Measurements from ENCODE around the gene CYP26B1.

CYP26B1 gene, protein sequence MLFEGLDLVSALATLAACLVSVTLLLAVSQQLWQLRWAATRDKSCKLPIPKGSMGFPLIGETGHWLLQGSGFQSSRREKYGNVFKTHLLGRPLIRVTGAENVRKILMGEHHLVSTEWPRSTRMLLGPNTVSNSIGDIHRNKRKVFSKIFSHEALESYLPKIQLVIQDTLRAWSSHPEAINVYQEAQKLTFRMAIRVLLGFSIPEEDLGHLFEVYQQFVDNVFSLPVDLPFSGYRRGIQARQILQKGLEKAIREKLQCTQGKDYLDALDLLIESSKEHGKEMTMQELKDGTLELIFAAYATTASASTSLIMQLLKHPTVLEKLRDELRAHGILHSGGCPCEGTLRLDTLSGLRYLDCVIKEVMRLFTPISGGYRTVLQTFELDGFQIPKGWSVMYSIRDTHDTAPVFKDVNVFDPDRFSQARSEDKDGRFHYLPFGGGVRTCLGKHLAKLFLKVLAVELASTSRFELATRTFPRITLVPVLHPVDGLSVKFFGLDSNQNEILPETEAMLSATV

DNA sequence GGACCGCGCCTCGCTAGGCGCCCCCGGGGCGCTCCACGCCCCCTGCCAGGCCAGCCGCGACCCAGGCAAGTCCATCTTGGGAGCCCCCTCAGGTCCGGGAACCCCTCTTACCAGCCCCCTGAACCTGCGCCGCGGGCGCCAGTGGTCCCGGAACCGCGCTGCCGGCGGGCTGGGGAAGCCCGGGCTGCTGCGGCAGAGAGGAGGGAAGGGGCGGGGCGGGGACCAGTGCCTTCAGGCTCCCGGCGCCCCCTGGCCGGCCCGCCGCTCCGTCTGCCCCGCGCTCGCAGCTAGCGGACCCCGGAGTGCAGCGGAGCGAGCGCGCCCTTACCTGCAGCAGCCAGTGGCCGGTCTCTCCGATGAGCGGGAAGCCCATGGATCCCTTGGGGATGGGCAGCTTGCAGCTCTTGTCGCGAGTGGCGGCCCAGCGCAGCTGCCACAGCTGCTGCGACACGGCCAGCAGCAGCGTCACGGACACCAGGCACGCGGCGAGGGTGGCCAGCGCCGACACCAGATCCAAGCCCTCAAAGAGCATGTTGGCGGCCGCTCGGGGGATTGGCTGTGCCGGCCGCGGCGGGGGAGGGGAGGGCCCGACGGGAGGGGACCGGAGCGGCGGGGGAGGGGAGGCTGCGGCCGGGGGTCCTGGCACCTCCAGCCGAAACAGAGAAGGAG lies at the start of gene CYP26B1:
Gene CYP26B1 (minus strand): TSS at position 560 of the 669 bp plus-strand sequence. CDS start 28 bp downstream, at position 532.
- no peak for DNase-seq

DNA sequence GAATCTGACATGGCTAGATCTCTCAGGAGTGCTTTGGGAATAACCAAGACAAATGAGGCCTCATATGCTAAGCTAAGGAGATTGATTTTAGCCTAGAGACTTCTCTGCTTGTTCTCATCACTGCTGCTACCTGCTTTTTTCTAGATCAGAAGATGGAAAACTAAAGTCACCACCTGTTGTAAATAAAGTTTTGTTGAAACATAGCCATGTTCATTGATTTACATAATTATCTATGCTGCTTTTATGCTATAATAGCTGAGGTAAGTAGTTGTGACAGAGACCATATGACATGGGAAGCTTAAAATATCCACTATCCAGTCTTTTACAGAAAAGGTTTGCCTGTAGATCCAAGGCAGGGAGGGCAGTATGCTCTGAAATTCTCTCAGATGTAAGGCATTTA lies 46.1 kb upstream of the CYP26B1 start:
- no peak for DNase-seq

DNA sequence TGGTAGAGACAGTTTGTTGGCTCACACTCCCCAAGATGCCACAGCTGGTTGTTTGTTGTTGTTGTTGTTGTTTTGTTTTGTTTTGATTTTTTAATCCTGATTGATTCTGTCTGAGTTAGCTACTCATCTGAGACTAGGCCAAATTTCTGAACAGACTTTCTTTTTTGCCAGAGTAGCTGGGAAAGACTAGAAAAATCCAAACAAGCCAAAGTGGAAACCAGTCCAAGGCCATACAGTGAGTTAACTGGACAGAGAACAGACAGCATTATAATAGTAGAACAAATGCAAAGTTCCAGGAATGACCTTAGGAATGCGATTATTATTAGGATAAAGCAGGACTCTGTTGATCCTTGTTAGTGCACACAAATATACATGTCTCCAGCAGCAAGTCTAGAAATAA lies 43.8 kb upstream of the CYP26B1 start:
- no peak for DNase-seq

DNA sequence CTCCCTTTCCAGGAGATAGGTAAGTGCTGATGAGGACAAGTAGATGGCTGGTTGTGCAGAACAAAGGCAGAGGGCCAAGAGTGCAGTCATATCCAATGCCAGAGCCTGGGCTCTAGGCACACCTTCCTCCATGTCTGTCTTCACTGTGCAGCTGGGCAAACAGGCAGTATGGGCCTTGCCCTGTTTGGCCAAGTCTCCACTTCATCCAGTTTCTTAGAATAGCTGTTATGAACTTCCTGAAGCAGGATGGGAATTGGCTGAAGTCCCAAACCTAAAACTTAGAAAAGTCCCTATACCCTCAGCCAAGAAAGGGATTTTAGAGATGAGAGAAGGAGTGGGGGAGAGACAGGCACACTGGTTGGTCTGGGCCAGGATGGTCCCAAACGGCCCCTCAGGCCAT lies 37.5 kb upstream of the CYP26B1 start:
- DNase-seq = no peak

DNA sequence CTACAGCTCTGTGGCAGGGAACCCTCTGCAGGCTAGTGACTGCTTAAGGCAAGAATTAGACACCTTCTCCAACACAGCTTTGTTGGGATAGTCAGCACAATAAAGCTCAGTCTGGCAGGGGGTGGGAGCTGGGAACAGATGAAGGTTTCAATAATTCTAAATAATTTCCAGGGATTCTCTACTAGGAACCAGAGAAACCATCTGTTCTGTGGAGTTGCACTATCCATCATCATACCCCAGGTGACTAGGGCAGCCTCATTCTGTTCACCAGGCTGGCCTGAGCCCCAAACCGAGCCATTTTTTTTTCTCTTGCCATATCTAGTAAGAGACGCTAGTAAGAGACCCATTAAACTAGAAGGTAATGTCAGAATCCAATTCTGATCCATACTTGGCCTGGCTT lies 35.8 kb upstream of the CYP26B1 start:
- DNase-seq = no peak

DNA sequence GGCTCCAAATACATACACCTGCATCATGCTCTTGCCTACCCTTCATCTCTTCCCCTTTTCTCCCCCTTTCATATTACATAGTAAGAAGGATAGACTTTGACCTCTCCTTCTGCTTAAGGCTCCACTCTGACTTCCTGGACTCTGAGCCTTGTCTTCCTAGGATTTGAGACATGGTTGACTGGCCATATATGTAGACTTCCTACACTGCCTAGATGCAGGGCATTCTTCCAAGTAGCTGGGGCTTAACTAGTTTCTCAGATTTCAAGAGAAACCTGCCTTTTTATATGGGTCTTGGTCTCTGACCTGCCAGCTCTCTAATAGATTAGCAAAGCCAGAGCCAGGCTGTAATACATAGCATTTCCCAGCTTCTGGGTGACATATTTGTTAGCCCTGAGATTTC lies 35.4 kb upstream of the CYP26B1 start:
- no peak for DNase-seq

DNA sequence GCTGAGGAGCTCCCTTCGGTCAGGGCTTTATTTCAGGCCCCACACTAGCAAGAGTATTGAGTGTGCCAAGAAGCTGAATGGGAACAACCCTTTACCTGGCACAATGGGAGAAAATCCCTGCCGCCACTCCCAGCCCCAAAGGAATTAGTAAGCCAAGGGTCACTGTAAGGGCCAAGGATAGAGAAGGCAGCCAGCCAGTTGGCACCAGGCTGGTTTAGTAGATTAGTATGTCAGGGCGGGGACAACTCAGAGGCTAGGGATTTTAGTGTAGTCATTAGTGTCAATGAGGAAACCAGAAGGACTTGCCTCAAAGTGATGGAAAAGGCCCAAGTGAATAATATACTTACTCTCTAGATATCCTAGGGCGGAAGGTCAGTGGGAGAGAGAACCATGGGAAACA lies 34.9 kb upstream of the CYP26B1 start:
- DNase-seq = no peak

DNA sequence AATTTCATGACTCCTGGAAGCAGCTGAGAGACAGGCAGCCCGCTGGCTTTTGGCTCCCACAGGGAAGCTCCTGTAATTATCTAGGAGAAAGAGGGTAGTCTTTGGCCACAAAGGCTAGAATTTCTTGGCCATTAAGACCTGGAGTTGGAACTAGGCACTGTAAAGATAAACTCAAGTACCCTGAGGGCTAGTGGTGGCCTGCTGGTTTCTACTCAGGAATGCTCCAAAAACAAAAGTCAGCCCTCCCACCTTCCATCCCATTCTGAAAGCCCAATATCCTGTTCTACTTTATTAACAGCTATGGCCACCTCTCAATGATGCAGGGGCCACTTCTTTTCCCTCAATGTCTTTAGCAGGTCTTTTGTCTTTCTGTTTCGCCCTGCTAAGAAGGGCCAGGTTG lies 34.0 kb upstream of the CYP26B1 start:
- no peak for DNase-seq

DNA sequence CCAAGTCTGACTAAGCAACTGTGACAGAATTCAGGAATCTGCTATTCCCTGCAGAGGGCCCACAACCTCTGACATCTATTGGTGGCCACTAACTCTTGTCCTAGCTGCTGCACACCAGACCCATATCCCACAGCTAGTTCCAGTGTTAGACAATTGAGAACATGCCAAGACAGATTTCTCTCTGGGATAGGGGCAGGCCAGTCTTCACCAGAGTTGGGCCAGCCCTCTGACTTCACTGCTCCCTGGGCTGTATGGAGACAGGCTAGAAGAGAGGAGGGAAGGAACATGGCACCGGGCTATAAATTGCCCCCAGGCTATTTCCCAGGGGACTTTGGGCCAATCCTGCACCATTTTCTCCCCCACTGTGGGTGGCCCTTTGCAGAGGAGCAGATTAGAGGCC lies 32.7 kb upstream of the CYP26B1 start:
- no peak for DNase-seq

DNA sequence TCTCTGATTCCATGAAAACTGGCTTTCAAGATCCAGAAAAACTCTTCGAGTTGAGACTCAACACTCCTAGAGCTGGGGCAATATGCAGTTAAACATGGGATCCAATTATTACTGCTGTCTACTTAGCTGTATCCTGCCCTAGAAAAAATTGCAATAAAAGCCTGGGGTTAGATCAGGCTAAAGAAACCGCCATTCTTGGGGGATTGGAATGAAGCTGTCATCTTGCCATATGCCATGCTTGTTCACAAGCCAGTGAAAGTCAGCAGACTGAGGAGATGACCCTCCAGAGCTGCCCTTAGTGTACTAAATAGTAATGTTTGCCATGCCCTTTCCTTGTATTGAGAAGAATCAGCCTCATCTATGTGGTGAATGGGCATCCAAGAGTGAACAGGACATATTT lies 30.9 kb upstream of the CYP26B1 start:
- DNase-seq = no peak

DNA sequence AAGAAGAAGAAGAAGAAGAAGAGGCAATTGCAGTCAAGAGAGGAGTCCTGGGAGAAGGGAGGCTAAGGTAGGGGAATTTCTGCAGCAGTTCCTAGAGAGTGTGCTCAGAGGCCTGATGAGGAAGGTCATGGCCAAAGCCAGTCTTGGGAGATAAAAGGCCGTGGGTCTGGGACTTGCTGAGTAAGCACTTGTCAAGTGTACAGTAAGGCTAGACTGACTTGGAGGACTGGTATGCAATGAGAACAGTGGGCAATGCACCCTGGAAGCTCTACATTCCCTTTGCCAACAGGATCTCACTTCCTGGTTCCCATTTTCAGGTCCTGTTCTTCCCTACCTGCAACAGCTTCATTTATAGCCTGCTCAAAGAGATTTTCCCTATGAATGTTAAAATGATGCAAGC lies 28.6 kb upstream of the CYP26B1 start:
- DNase-seq = no peak

DNA sequence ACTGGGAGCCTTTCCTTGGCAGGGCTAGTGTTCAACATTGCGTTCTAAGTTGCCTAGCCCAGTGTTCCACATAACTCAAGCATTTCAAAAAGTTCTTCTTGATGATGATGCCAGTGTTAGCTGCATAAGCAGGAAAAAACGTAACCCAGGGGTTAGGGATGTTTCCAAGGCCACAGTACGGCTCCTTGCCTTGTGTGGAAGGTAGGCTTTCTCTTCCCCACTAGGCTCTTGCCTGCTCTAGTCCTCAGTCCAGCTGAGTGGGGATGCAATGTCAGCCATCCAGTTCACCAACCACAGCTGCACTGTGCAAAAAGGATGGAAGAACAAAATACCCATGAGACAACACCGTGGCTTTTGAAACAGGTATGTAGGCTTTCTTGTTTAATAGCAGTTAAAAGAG lies 28.0 kb upstream of the CYP26B1 start:
- DNase-seq = no peak

DNA sequence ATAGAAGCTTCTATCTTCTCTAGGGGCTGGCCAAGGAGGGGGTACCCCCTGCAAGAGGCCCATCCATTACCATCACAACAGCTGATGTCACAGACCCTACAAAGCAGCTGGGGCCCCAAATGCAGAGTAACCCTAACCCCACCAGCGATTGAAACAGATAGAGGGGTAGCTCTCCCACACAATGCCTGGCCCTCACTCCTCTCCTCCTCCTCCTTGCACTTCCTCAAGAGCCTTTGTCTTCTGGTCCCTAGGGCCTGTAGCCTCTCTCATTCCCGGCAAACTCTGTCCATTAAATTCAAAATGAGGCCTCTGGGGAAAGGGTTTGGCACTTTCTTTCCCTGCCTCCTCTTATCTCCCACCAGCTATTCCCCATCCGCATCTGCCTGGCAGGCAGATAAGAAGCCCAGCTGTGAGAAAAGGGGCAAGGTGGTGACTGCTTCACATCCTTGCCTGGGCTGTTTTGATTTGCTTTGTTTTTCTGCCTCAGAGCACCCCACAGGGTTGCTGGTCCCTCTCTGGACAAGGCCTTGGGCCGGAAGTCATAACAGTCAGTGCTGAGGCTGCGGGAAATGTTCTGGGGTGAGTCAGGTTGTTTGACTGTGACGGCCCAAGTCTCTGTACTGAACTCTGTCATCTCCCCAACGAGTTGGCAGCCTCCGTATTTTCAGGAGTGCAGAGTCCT lies 26.1 kb upstream of the CYP26B1 start:
- no peak for DNase-seq

DNA sequence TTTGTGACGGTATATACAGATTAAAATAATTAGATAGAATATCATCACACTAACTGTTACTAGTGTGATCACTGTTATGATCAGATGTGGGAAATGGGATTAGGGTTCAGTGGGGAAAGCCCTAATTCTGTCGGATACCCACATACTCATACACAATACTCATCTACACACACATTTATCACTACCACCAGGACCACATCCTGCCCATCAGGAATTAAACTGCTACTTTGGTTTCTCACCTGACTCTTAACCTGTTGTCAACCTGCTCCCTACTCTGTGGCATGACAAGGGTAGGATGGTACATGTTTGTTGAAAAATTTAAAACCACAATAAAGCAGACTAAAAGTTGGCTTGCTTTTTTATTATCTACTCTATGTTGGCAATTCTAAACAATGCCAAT lies 24.8 kb upstream of the CYP26B1 start:
- DNase-seq = no peak

DNA sequence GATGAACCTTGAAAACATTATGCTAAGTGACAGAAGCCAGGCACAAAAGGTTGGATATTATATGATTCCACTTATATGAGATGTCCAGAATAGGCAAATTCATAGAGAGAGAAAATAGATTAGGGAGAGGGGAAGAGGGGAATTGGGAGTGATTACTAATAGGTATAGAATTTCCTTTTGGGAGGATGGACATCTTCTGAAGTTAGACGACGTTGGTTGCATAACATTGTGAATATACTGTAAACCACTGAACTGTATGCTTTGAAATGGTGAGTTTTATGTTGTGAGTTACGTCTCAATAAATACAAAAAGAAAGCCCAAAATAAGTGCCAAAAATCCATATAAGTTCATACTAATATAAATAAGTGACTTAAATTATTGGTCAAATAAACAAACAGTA lies 18.6 kb upstream of the CYP26B1 start:
- DNase-seq = no peak

DNA sequence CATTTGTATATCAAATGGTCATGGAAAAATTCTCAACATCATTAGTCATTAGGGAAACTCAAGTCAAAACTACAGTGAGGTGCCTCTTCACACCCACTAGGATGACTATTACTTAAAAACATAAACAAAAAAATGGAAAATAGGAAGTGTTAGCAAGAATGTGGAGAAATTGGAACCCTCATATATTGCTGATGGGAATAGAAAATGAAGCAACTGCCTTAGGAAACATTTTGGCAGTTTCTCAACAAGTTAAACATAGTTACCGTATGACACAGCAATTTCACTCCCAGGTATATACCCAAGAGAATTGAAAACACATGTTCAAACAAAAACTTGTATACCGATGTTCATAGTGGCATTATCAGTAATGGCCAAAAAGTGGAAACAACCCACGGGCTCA lies 18.1 kb upstream of the CYP26B1 start:
- no peak for DNase-seq

DNA sequence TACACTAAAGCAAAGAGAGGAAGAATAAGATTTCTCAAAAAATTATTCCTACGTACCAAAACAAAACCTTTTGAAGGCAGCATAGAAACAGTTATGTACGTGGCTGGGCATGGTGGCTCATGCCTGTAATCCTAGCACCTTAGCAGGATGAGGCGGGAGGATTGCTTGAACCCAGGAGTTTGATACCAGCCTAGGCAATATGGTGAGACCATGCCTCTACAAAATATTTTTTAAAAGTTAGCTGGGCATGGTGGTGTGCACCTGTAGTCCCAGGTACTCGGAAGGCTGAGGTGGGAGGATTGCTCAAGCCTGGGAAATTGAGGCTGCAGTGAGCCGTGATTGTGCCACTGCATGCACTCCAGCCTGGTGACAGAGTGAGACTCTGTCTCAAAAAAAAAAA lies 14.9 kb upstream of the CYP26B1 start:
- DNase-seq = no peak

DNA sequence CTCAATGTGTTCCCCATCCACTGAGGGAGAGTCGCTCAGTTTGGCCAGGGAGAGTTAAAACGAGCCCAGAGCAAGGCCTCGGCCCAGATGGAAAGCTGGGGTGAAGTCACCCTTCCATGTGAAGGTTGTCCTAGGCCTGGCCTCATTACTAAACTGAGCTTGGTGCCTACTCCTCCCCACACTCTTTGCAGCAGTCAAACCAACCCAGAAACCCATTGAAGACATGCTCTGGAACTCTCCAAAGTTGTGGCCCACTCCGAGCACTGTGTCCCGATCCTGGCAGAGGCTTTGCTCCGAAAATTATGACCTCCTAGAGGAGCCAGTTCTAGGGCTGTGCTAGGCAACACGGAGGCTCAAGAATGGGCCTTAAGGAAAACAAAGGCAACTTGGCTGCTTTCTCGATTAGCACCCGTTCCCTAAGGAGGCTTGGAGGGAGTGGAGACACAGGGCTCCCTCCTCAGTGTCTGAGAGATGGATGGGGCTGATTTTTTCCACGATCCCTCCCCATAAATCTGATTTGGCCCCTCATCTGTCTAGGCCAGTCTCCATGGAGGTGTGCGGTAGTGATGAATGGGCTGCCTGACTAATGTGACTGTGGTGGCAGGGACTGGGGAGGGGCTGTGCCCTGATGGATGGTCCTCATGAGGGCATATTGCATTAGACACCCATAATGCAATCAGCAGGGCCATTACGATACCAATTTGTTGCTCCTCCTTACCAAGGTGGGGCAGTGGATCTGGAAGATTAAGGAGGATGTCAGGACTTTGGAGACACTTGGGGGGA lies 11.7 kb upstream of the CYP26B1 start:
- DNase-seq = no peak

DNA sequence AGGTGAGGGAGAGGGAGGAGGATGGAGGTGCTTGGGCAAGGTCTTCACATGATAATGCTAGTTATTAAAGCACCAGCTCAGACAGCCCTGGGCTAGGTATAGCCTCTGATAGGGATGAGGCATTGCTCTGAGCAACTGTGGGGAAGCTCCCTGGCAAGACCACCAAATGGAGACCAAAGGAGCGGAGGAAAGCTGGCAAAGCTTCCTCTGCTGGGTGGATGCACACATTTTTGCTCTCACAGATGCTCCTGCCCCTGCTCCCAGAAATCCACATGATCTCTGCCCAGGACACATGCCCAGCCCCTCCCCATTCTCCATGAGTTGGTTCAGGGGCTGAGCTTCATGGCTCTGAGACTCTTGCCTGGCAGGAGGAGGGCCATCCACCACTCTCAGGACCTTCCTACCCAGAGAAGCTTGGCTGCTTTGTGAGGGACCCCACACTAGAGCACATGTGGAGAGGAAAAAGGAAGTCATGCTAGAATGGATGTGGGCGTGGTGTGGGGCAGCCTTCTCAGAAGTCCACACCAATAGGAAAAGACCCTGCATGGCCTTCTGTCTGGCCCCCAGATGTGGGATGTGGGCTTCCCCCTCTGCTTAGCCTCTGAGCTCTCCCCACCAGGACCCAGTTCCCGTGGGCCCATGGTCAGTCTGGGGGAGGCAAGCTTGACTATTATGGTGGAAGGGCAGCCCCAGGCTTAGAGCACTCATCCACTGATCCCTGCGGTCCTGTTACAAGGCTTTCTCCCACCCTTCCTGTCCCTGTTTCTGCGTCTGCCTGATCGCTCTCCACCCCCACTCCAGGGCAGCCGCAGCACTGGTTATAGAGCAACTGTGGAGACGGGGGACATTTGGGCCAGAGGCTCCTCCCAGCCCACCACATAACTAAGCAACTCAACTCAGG lies 10.5 kb upstream of the CYP26B1 start:
- DNase-seq = no peak

DNA sequence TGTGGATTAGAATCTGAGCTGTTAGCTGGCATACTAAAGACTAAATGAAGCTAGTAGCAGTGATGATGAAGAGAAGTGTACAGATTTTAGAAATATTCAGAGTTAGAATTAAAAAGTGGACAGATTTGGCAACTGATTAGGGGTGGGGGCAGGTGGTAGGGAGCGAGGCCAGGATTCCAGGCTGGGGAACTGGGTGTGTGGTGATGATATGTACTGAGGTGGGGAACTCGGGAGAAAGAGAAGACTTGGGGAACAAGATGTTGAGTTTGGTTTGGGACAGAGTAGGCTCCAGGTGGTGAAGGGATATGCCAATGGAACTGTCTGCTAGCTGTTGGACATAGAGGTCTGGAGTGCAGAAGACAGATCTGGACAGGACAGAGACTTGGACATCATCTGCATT lies 9.2 kb upstream of the CYP26B1 start:
- DNase-seq = no peak

DNA sequence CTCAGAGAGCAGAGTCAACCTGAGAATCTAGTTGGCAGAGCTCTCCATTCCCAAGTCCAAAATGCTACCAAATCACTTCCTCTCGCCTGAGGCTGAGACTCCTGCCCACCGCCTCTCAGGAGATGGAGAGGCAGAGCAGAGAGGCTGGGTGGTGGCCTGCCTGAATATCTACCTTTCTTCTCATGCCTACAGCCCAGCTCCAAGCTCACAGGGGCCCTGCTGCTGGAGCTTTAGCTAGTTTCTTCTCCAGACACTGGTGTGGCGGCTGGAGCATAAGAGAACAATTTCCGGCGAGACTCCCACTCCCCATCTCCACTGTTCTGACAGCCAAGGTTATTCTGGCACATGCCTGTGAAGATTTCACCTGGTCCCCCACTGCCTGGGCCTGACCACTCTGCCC lies 8.1 kb upstream of the CYP26B1 start:
- DNase-seq = no peak

DNA sequence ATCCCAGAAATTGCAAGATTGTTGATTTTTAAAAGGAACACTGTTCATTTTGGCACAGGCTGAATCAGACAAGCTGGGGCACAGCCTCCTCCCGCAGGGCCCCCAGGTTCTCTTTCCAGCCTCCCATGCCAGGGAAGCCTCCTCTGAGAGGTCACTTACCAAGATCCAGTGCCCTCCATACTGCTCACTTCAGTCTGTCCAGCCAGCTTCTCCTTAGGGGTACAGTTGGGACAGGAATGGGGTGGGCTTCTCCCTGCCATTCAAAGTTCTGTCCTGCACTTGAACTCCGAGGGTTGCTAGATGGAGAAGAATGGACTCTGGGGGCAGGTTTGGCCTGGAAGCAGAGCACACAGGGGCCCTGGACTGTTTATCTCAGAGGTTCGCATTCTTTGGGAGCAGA lies 7.5 kb upstream of the CYP26B1 start:
- no peak for DNase-seq
